Colonic mucosa (tissue), 4 donors: ENCODE results near the gene DHDH. TPM values are rescaled to one million over a fixed set of nuclear protein-coding genes. Genes with fewer than 3 reads are reported as not detected.
A peak's percentile ranks its signal among the peaks of the same experiment; 100 is the strongest.
"Not testable (repeated sequence)": the region's sequence is repeated elsewhere in the genome, so short reads cannot be mapped to it uniquely, and the experiment has no call there.

ENCODE experiments used
- DNase-seq: peaks from one replicate; pipeline ENCODE4 v3.0.0-alpha.2; 2020
- H3K27ac ChIP-seq: fragments of 200-600 bp; one replicate; pipeline ENCODE4 v1.8.0; 2021
- H3K27me3 ChIP-seq: fragments of 200-600 bp; one replicate; pipeline ENCODE4 v1.8.0; 2021
- H3K36me3 ChIP-seq: fragments of 200-600 bp; one replicate; pipeline ENCODE4 v1.8.0; 2021
- H3K4me1 ChIP-seq: fragments of 200-600 bp; one replicate; pipeline ENCODE4 v1.8.0; 2021; ENCODE audit warnings: mild to moderate bottlenecking
- H3K4me3 ChIP-seq: fragments of 200-600 bp; one replicate; pipeline ENCODE4 v1.8.0; 2021
- H3K9ac ChIP-seq, 2 donors: one replicate each; pipeline ENCODE4 v1.7.0; 2013; ENCODE audit warnings: control low read depth in 2 of 2, low read depth in 2 of 2, low read length in 2 of 2
- H3K9me3 ChIP-seq: fragments of 200-600 bp; one replicate; pipeline ENCODE4 v1.8.0; 2021
- intact Hi-C: fragments of 100-400 bp; cut with DNase I; formaldehyde crosslinking; loops from one replicate; pipeline ENCODE4 v1.14.1; 2022
- total RNA-seq, 2 donors: library from RNA; stranded (reverse); fragmentation: NEBNext Ultra II Directional in 1 of 2; extraction: Animal tissue kit (Norgen Biotek cat#: 25700) in 1 of 2; gene quantifications; one replicate each; pipeline ENCODE4 v1.2.1, GENCODE V29; 2021
- TF ChIP-seq, protein P1 (sequence below): fragments of 200-600 bp; IDR thresholded peaks from one replicate; pipeline ENCODE4 v1.8.0; 2022; ENCODE audit warnings: antibody characterized with exemption, mild to moderate bottlenecking
- donor health status: healthy.
- donor health status: DM: no; HTN: no; CAD: no.
- donor health status: DM: no; HTN: no; CAD: no.

DHDH gene
- total RNA-seq, result 1 to 10 TPM in 1 of 2 donors, not detected in 1; 1.5 TPM

DNA sequence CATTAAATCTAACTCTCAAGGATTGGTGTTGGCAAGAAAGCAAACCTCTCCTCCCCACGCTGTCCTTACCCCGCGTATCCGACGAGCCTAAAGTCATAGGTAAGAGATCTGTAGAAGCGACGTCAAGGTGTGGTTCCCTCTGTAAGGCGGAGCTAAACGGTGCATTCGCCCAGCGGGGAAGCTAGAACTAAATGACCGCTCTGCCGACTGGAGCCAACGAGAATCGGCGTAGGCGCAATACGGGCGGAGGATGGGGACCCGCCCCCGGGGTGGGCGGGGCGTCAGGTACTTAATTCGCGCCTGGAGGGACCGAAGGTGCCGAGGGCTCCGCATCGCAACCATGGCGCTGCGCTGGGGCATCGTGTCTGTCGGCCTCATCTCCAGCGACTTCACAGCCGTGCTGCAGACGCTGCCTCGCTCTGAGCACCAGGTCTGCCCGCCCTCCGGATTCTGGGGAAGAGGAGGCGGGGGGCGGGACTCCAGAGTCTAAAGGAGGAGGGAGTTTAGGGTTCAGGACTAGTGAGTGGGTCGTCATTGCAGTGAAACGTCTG is at the start of gene DHDH:
DHDH (plus strand) TSS at position 318 of the 551 bp plus-strand sequence; CDS start at position 341, 23 bp downstream.
- TF ChIP-seq, protein P1, sequence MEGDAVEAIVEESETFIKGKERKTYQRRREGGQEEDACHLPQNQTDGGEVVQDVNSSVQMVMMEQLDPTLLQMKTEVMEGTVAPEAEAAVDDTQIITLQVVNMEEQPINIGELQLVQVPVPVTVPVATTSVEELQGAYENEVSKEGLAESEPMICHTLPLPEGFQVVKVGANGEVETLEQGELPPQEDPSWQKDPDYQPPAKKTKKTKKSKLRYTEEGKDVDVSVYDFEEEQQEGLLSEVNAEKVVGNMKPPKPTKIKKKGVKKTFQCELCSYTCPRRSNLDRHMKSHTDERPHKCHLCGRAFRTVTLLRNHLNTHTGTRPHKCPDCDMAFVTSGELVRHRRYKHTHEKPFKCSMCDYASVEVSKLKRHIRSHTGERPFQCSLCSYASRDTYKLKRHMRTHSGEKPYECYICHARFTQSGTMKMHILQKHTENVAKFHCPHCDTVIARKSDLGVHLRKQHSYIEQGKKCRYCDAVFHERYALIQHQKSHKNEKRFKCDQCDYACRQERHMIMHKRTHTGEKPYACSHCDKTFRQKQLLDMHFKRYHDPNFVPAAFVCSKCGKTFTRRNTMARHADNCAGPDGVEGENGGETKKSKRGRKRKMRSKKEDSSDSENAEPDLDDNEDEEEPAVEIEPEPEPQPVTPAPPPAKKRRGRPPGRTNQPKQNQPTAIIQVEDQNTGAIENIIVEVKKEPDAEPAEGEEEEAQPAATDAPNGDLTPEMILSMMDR, result no peak
- peak within 1 kb of the TSS; percentile 27 for H3K4me3 ChIP-seq
- H3K27me3 ChIP-seq, result no peaks in the 10 kb centered on the region
- H3K4me1 ChIP-seq, result no peaks in the 10 kb centered on the region
- no peaks in the 10 kb centered on the region for H3K36me3 ChIP-seq
- peak within 1 kb of the TSS in 1 of 2 donors; percentile 49 for H3K9ac ChIP-seq
- no peaks in the 10 kb centered on the region for H3K9me3 ChIP-seq
- H3K27ac ChIP-seq, result no peak within 1 kb of the TSS
- peak; percentile 91 for DNase-seq
- intact Hi-C loops, result no loop called here

DNA sequence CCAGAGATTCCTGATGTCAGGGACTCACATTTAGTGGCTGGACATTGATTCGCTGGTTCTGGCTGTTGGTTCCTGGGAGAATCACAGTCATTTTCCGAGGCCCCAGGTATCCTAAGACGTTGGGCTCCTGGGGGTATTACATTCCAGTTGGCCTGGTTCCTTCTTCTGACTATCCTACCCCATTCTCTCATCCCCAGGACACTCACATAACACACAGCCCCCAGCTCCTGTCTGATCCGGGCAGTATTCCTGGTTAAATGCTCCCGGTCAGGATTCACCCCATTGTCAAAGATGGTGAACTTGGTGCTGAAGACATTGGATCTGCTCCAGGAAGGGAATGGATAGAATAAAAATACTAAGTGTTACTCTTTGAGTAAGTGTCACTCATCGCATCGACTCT is 49.8 kb upstream of the DHDH start:
- no peaks in the 10 kb centered on the region for H3K27me3 ChIP-seq
- H3K9ac ChIP-seq, result no peak overlapping the region
- TF ChIP-seq, protein P1, result no peak
- no peak overlapping the region for H3K4me3 ChIP-seq
- no peak overlapping the region for H3K27ac ChIP-seq
- H3K9me3 ChIP-seq, result no peaks in the 10 kb centered on the region
- no peak for DNase-seq
- no peaks in the 10 kb centered on the region for H3K36me3 ChIP-seq
- intact Hi-C loops, result no loop called here
- H3K4me1 ChIP-seq, result no peaks in the 10 kb centered on the region

DNA sequence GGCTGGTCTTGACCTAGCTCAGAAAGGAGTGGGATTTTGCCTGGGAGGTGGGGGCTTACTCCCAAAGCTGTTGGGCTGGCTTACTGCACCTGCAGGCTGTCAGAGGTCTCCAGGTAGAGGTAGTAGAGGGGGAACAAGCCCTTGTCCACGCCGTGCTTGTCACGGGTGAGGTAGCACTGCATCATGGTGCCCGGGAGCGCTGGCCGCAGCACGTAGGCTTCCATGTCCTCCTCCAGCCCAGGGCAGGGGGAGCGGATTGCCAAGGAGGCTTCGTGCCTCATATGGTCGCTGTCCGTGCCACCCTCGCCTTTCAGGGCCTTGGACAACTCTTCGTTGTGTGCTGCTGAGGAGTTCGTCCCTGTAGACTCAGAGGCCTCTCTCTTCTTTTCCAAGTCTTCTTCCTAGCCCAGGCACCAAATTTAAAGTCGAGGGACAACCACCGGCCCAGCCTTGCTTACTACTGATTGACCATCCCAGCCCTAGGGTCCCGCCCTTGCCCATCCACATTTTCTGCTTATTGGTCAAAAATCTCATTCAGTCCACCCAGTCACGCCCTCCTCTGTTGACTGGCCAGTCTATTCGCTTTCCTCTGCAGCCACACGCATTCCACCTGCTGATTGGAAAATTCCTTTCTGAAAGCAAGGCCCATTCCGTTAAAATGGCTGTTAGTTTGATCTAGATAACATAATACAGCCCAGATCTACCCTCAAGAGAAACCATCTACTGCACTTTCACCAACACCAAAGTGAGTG is 45.5 kb upstream of the DHDH start:
- intact Hi-C loops, result no loop called here

DNA sequence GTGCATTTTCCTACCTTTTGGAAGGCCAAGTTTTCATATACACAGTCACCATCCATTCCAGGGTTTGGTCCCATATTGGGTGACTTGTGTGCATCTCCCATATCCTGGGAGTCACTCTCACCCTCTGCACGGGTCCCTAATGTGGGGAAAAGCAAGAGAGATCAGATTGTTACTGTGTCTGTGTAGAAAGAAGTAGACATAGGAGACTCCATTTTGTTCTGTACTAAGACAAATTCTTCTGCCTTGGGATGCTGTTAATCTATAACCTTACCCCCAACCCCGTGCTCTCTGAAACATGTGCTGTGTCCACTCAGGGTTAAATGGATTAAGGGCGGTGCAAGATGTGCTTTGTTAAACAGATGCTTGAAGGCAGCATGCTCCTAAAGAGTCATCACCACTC is 44.0 kb upstream of the DHDH start:
- H3K27me3 ChIP-seq, H3K27ac ChIP-seq, intact Hi-C loops, DNase-seq, H3K9ac ChIP-seq, H3K9me3 ChIP-seq, H3K4me1 ChIP-seq, H3K4me3 ChIP-seq, H3K36me3 ChIP-seq: not testable (repeated sequence)

More for the DNA sequence above, 45.5 kb upstream of the DHDH start:
- Histone ChIP-seq H3K27me3 (no peaks in the 10 kb centered on the region), H3K9me3 (no peaks in the 10 kb centered on the region), H3K36me3 (no peaks in the 10 kb centered on the region), H3K4me1 (no peaks in the 10 kb centered on the region), H3K4me3 (no peak overlapping the region), H3K9ac (no peak overlapping the region), H3K27ac (no peak overlapping the region)
- no peak for DNase-seq
- TF ChIP-seq, protein P1, result no peak

DNA sequence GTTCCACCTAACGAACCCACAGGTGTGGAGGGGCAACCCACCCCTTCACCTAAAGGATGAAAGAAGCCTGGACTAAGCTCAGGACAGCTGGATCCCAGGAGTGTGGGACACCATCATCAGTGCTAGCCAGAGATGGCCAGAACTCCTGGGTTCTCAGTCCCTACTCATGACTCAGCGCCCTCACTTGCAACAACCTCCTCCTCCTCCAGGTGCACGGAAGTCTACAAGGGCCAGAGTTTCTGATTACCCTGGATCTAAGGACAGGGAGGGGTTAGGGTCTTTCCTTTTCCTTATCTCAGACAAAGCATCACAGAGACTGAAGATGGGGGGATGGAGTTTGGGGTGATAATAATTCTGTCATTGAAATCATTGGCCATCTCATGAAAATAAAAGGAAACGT is 42.9 kb upstream of the DHDH start:
- no peaks in the 10 kb centered on the region for H3K27me3 ChIP-seq
- no peak overlapping the region for H3K9ac ChIP-seq
- intact Hi-C loops, result no loop called here
- H3K4me3 ChIP-seq, result no peak overlapping the region
- DNase-seq, result no peak
- TF ChIP-seq, protein P1, result no peak
- no peaks in the 10 kb centered on the region for H3K9me3 ChIP-seq
- H3K36me3 ChIP-seq, result no peaks in the 10 kb centered on the region
- H3K4me1 ChIP-seq, result no peaks in the 10 kb centered on the region
- no peak overlapping the region for H3K27ac ChIP-seq

DNA sequence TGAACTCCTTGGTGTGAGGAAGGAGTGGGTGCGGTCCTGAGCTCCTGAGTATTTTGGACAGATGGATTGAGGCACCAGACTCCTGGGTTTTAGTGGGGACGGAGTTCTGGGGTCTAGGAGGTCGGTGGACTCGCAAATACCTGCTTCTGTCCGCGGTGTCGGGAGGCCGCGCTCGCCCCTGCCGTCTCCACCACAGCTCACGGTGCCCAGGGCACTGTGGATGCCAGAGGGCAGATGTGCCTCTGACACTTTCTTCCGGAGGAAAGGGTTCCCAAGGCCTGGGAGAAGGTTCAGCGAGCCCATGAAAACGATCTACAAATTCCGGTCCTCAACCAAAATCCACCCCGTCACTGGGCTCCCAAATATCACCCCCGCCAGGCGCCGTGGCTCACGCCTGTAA is 38.3 kb upstream of the DHDH start:
- H3K9ac ChIP-seq, result no peak overlapping the region
- H3K27ac ChIP-seq, result no peak overlapping the region
- no peaks in the 10 kb centered on the region for H3K36me3 ChIP-seq
- H3K27me3 ChIP-seq, result no peaks in the 10 kb centered on the region
- H3K4me1 ChIP-seq, result no peaks in the 10 kb centered on the region
- intact Hi-C loops, result no loop called here
- TF ChIP-seq, protein P1, result no peak
- no peaks in the 10 kb centered on the region for H3K9me3 ChIP-seq
- DNase-seq, result no peak
- H3K4me3 ChIP-seq, result no peak overlapping the region
